Muscle of back (tissue), 11 donors: ENCODE results near the gene DEFB114. TPM values are rescaled to one million over a fixed set of nuclear protein-coding genes. Genes with fewer than 3 reads are reported as not detected.

Source experiments
- DNase-seq, 3 donors: peaks; one replicate each; pipeline versions ENCODE4 v3.0.0 to v3.0.0-alpha.2; 2013
- polyA plus RNA-seq, 10 donors: library from polyadenylated mRNA; unstranded; fragments of 120-200 nt; gene quantifications; one replicate each; pipeline ENCODE4 v1.2.1, GENCODE V29; 2013; ENCODE audit not compliant: insufficient read length in 10 of 10

Gene DEFB114
- polyA plus RNA-seq, 10 donors = not detected

- no peak for DNase-seq
These were observed 26.9 kb downstream of the DEFB114 start for GRCh38 chr6:49937017-49937416.

GRCh38 chr6:49935387-49935786 is 28.6 kb downstream of the DEFB114 start:
- no peak for DNase-seq

- no peak for DNase-seq
These were observed 29.2 kb downstream of the DEFB114 start for GRCh38 chr6:49934770-49935169.

- DNase-seq = no peak
These were observed 30.4 kb downstream of the DEFB114 start for GRCh38 chr6:49933526-49933925.

DNA sequence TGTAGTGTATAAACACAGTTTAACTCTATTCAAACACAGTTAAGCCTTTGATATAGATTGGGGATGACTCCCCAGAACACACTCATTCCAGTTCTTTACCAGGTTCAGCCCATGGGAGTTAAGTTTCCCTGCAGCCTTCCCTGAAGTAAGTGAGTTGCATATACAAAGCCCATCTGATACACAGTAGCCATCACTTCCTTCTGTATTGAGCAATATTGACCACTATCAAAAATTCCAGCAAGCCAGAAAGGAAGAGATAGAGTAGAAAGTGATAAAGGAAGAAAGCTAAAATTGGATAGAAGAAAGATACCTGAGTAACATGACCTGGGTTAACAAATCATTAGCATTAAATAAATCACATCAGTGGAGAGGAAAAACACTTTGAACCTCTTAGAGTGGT is 34.6 kb downstream of the DEFB114 start:
- DNase-seq = no peak

- DNase-seq = no peak
These were observed 40.1 kb downstream of the DEFB114 start for GRCh38 chr6:49923826-49924225.

DNA sequence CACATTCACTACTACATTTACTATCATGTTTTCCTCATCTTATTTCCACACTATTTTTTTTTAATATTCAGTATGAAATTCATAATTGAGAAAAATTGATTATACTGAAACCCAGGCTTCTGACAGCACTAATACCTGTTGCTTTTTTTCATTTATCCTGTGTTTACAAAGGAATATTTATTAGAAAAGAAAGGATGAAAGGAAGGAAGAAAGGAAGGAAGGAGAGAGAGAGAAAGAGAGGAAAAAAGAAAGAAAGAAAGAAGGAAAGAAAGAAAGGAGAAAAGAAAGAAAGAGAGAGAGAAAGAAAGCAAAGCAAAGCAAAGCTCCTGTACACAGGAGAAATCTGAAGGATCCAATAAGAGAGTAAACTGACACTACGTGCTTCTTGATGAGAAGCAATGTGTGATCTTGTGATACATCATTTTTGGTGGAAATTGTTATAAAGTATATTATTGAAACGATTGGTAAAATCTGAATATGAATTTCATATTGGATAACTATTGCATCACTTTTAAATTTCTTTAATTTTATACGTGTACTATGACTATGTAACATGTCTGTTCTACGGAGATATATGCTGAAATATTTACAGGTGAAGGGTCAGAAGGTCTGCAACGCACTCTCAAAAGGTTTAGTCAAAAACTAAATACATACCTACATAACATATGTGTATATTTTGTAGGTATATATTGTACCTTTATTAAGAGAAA is 43.9 kb downstream of the DEFB114 start:
- no peak for DNase-seq

DNA sequence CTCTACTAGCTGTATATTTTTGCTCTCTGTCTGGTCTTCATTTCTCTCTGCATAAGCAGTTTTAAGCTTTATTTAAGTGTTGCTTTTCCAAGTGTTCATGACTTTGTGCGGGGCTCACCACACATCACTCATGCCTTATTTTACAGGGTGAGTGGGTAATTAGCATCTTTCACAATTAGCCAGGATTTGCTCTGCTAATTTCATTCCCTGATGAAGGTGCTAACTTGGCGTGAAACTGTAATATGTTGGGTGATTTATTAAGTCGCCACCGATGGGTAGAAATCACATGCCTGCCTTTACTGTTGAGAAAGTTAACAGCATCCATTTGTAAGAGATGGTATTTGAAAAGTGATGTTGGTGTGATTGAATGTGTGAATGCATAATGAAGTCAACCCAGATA is 44.7 kb downstream of the DEFB114 start:
- no peak for DNase-seq

- DNase-seq = no peak
These were observed 45.2 kb downstream of the DEFB114 start for GRCh38 chr6:49918787-49919186.

DNA sequence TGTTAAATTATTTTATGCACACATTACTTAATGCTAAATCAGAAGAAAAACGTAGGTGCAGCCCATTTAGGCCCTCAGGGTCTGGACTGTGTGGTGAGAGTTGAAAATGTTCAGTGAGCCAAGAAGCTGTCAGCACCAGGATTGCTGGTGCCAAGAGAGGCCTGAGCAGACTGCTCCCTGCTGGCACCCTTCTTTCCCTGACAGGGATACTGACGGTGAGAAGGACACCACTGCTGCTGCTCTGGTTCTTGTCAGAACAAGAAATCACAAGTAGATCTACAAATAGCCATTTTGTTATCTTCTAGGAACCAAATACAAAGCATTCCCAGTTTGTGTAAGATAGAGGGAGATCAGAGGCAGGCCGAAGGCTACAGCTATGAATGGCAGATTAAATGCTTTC is 48.9 kb downstream of the DEFB114 start:
- peak; percentile 35 to 56 (median 40) for DNase-seq

DNA sequence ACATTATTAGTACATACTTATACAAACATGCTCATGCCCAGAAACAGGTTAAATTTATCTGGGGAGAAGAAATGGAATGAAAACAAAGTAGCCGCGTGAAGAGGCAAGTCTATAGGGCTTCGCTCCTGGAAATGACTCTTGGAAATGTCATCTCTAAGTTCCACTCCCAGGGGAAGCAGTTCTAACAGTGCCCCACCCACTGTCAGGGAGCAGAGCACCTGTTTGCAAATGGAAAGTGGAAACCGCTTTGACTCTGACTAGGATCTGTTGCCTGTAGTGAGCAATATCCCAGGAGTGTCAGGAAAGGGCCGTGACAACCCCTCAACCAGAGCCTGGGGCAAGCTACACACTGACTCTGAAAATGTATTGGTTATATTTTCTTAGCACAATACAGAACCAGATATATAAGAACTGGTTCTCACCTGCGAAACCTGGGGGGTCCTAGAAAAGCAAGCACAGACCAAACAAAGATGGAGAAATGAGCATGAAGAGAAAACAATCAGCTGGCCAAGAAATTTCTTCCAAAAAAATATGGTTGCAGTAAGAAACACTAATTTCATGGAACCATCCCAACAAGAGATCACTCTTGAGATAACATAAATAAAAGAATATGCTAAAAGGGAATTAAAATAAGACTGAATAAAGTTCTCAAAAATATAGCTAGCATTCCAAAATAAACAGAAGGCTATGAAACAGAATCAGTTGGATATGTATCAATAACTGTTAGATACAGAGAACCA is 50.2 kb downstream of the DEFB114 start:
- DNase-seq = peak in 1 of 3 donors; percentile 12

DNA sequence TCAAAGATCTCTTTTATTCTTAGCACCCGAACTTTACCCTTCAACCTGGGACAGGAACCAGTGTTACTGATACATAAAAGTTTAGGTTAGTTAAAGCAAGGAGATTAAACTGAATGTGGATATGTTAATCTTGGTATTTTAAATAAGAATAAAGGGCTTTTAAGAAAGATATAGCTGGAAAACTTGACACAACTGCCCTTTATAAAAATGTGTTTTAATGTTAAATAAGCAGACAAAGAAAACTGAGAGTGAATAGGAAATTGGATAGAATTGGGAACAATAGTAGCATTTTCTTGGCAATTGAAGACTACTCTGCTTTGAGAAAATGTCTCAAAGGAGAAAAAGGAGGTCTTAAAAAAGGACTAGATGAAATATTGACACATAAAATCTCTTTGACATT is 51.8 kb downstream of the DEFB114 start:
- DNase-seq = no peak

DNA sequence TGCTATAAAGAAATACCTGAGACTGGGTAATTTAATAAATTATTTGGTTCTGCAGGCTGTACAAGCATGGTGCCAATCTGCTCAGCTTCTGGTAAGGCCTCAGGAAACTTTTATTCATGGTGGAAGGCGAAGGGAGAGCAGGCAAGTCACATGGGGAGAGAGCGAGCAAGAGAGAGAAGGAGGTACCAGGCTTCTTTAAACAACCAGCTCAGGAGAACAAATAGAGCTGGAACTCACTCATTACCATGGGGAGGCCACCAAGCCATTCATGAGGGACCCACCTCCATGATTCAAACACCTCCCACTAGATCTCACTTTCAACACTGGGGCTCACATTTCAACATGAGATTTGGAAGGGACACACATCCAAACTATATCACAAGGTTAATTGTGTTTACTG is 52.7 kb downstream of the DEFB114 start:
- no peak for DNase-seq

Other genes starting within 250 kb of the DEFB114 start
- under 1 TPM in 8 of 10 donors, not detected in 2; 0.08 to 0.46 (median 0.29) TPM for gene CRISP3, start 219.8 kb downstream of the DEFB114 start, polyA plus RNA-seq
- not detected for gene PGK2, start 176.9 kb downstream of the DEFB114 start, polyA plus RNA-seq
- not detected for gene CRISP1, start 97.6 kb downstream of the DEFB114 start, polyA plus RNA-seq
- not detected for gene DEFB113, start 5.5 kb upstream of the DEFB114 start, polyA plus RNA-seq
- not detected for gene DEFB110, start 57.8 kb upstream of the DEFB114 start, polyA plus RNA-seq
- gene DEFB112, start 85.8 kb upstream of the DEFB114 start, polyA plus RNA-seq = not detected